Stimulated activated CD4-positive, alpha-beta T cell treated with anti-CD3 and anti-CD28 coated beads, Interleukin-1b, Interleukin-23, amount 100 ng/mL, for 4 hours (primary cell): Measurements from ENCODE around the gene GLMP.

ENCODE experiments used
- DNase-seq, 2 donors: peaks; one replicate each; pipeline ENCODE4 v3.0.0-alpha.2; 2020; ENCODE audit warnings: low read depth in 2 of 2

The GLMP gene

GRCh38 chr1:156286061-156286460, 9.4 kb downstream of the GLMP start:
- no peak for DNase-seq

- DNase-seq, result no peak
Measured at GRCh38 chr1:156285437-156285836, 10.0 kb downstream of the GLMP start.

GRCh38 chr1:156284757-156285156, 10.7 kb downstream of the GLMP start:
- DNase-seq, result no peak

GRCh38 chr1:156284112-156284511, 11.4 kb downstream of the GLMP start, which contains the start of gene TMEM79:
TSS of gene TMEM79 (plus strand) at chr1:156284325. CDS start at chr1:156285227, 902 bp downstream.
- DNase-seq, result no peak

GRCh38 chr1:156283521-156283920, 12.0 kb downstream of the GLMP start:
- no peak for DNase-seq

GRCh38 chr1:156282479-156283222, 12.8 kb downstream of the GLMP start, which contains the start of gene SMG5:
TSS of gene SMG5 (minus strand) at chr1:156282825. CDS start at chr1:156282680, 145 bp downstream.
- DNase-seq, result peak; percentile 89 to 92

- DNase-seq, result no peak
Measured at GRCh38 chr1:156281693-156282478, 13.6 kb downstream of the GLMP start.

- peak in 1 of 2 donors; percentile 34 for DNase-seq
Measured at GRCh38 chr1:156281281-156281680, 14.2 kb downstream of the GLMP start.

- no peak for DNase-seq
Measured at GRCh38 chr1:156279837-156280236, 15.6 kb downstream of the GLMP start.

GRCh38 chr1:156276966-156277381, 18.5 kb downstream of the GLMP start:
- DNase-seq, result no peak

- no peak for DNase-seq
Measured at GRCh38 chr1:156276532-156276931, 18.9 kb downstream of the GLMP start.

- DNase-seq, result no peak
Measured at GRCh38 chr1:156270314-156270713, 25.2 kb downstream of the GLMP start.

GRCh38 chr1:156268336-156268735, 27.1 kb downstream of the GLMP start:
- DNase-seq, result no peak

- no peak for DNase-seq
Measured at GRCh38 chr1:156266051-156266450, 29.4 kb downstream of the GLMP start.

GRCh38 chr1:156263288-156263655, 32.2 kb downstream of the GLMP start:
- no peak for DNase-seq

GRCh38 chr1:156262461-156263287, 32.8 kb downstream of the GLMP start:
- DNase-seq, result no peak

- DNase-seq, result no peak
Measured at GRCh38 chr1:156260896-156261295, 34.6 kb downstream of the GLMP start.

GRCh38 chr1:156259805-156260204, 35.7 kb downstream of the GLMP start:
- DNase-seq, result no peak

GRCh38 chr1:156258859-156259258, 36.6 kb downstream of the GLMP start:
- no peak for DNase-seq

GRCh38 chr1:156257711-156258110, 37.8 kb downstream of the GLMP start:
- no peak for DNase-seq

- DNase-seq, result no peak
Measured at GRCh38 chr1:156253634-156254033, 41.8 kb downstream of the GLMP start.

- DNase-seq, result no peak
Measured at GRCh38 chr1:156251527-156251926, 44.0 kb downstream of the GLMP start.
